Choroid plexus epithelial cell (primary cell): ENCODE measurements around the gene ARL11.

Source experiments
- DNase-seq: peaks from one replicate; pipeline ENCODE4 v3.0.0-alpha.2; 2010; ENCODE audit warnings: low read depth
- H3K4me3 ChIP-seq: 2 replicates; pipeline ENCODE4 v1.5.1; 2011; ENCODE audit warnings: low read depth, mild to moderate bottlenecking, control low read depth, low read length, moderate library complexity
- TF ChIP-seq, protein P1 (sequence below): conservative IDR thresholded peaks from 2 replicates; pipeline ENCODE4 v1.5.1; 2011; ENCODE audit warnings: low read depth, mild to moderate bottlenecking, control low read depth, inconsistent platforms, low read length, moderate library complexity

Gene ARL11

DNA sequence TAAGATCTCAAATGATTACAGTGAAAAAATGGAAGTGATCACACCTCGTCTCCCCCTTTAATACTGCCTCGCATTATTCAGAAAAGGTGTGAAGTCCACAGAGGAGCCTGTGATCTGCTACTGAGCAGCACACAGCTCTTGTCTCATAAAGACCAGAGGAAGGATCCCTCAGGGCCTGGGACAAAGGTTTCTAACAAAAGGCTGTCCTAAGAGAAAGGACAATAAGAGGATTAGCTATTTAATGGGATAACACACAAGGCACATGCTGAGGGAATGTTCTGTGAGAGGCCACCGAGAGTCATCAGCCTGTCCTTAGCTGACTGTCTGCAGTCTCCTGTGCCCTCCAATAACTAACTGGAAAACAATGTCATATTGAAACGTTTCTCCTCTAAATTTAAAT lies 36.3 kb downstream of the ARL11 start:
- no peak for DNase-seq
- TF ChIP-seq, protein P1, sequence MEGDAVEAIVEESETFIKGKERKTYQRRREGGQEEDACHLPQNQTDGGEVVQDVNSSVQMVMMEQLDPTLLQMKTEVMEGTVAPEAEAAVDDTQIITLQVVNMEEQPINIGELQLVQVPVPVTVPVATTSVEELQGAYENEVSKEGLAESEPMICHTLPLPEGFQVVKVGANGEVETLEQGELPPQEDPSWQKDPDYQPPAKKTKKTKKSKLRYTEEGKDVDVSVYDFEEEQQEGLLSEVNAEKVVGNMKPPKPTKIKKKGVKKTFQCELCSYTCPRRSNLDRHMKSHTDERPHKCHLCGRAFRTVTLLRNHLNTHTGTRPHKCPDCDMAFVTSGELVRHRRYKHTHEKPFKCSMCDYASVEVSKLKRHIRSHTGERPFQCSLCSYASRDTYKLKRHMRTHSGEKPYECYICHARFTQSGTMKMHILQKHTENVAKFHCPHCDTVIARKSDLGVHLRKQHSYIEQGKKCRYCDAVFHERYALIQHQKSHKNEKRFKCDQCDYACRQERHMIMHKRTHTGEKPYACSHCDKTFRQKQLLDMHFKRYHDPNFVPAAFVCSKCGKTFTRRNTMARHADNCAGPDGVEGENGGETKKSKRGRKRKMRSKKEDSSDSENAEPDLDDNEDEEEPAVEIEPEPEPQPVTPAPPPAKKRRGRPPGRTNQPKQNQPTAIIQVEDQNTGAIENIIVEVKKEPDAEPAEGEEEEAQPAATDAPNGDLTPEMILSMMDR = no peak
- no peak overlapping the region for H3K4me3 ChIP-seq

DNA sequence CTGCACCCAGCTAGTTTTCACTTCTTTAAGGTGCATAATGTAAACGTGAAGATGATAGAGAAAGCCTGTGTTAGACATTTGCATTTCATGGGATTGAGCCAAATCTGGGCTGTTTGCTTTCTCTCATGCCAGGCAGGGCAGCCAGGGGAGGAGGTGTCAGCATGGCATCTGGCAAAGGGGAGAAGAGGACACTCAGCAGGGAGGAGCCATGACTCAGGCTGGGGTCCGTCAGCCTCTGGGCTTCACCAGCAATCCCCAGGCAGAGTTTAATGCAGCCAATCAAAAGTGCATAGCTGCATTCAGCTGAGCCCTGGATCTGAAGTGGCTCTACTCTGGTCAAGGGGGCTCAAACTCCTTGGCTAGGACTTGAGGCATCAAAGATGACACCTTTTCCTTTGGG lies 39.5 kb downstream of the ARL11 start:
- TF ChIP-seq, protein P1 = no peak
- DNase-seq = peak; percentile 32
- no peak overlapping the region for H3K4me3 ChIP-seq

DNA sequence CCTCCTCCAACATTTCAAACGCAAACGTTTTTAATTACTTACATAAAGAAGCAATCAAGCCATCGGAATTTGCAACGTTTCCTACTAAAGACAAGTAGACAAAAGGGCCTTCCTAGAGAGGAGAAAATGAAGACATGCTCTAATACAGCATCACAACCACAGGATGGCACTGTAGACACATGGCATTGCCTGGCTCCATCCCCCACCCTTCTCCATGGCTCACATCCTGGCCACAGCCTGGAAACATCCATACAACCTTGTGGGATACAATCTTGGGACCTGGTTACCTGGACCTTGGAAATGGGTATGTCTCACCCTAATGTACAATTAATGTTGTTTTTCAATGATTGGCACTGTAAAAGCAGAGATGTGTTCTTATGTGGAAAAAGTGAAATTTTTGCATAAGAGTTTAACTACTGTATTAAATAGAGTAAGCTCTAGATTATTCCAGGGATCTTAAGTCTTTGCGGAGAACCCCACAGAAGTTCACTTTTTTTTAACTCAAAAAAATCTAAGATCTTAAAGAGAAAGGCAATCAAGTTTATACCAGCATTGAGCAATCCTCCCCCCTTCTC lies 41.5 kb downstream of the ARL11 start:
- TF ChIP-seq, protein P1 = peak; percentile 87
- DNase-seq = peak; percentile 81
- no peak overlapping the region for H3K4me3 ChIP-seq

DNA sequence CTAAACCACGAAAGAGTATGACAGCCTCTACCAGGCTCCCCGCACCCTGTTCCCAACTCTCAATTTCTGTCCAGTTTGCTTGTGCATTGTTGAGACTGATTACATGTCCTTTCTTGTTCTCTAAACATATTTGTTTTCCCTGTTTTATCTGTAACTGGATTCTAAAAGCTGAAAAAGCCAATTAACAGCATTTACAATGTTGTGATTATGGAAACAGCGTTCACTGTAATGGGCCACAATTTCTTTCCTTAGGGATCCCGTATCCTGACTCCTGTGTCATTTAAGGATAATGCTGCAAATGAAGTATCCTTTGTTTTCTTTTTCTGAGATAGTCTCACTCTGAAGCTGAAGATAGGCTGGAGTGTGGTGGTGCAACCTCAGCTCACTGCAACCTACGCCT lies 42.5 kb downstream of the ARL11 start:
- no peak overlapping the region for H3K4me3 ChIP-seq
- no peak for DNase-seq
- TF ChIP-seq, protein P1 = no peak

DNA sequence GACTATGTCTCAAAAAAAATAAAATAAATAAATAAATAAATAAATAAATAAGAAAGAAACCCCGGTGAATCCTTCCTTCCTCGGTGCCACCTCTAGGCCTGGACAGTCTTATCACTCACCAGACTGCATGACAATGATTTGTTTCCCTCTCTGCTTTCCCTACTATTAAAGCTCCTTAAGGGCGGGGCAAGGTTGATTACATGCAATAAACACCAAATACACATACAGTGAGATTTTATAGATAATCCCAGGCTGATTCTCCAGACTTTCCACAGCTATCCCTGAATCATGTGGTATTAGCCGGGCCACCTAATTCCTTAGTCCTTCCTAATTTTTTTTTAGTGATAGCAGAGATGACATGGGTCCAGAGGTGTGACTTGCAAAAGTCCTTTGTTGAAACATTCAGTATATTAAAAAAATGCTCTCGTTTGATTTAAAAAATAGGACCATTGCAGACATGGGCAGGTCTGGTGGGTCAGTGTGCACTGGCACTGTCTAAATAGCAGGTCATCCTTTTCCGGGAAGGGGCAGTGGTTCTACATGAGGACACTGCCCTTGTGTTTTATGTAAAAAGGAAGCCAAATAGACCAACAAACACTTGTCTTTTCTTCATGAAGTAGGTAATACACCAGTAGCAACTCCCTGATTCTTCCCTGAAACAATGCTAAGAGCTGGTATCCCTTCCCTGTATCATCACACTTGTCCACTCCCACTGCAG lies 48.4 kb downstream of the ARL11 start:
- H3K4me3 ChIP-seq = no peak overlapping the region
- DNase-seq = no peak
- TF ChIP-seq, protein P1 = no peak

DNA sequence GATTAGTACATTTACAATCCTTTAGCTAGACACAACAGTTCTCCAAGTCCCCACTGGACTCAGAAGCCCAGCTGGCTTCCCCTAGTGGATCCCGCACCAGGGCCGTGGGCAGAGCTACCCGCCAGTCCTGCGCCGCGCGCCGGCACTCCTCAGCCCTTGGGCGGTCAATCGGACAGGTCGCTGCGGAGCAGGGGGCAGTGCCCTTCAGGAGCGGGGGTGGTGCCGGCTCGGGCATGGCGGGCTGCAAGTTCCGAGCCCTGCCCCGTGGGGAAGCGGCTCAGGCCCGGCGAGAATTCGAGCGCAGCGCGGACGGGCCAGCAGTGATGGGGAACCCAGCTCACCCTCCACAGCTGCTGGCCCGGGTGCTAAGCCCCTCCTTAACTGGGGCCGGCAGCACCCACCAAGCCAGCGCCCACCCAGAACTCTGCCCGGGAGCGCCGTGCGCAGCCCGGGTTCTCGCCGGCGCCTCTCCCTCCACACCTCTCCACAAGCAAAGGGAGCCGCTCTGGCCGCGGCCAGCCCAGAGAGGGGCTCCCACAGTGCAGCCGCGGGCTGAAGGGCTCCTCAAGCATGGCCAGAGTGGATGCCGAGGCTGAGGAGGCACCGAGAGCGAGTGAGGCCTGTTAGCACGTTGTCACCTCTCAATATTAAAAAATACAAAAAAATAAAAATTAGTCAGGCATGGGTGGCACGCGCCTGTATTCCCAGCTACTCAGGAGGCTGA lies 50.0 kb downstream of the ARL11 start:
- TF ChIP-seq, protein P1 = no peak
- no peak overlapping the region for H3K4me3 ChIP-seq
- no peak for DNase-seq
